ENCODE measurements around the gene IGSF21.
"Not testable (repeated sequence)": the region's sequence is repeated elsewhere in the genome, so short reads cannot be mapped to it uniquely, and the experiment has no call there.

The IGSF21 gene

GRCh38 chr1:18365099-18365705, 257.6 kb downstream of the IGSF21 start:
- no peak overlapping the region for H3K27ac ChIP-seq

DNA sequence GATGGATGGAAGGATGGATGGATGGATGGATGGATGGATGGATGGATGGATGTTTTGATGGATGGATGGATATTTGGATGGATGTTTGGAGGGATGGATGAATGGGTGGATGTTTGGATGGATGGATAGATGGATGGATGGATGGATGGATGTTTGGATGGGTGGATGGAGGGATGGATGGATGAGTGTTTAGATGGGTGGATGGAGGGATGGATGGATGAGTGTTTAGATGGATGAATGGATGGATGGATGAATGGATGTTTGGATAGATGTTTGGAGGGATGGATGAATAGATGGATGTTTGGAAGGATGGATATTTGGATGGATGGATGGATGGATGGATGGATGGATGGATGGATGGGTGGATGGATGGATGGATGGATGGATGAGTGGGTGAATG, 264.9 kb downstream of the IGSF21 start:
- not testable (repeated sequence) for H3K4me3 ChIP-seq, H3K27ac ChIP-seq

More at GRCh38 chr1:18365099-18365705, 257.6 kb downstream of the IGSF21 start:
- no peak overlapping the region for H3K4me3 ChIP-seq

GRCh38 chr1:18373151-18373550, 265.6 kb downstream of the IGSF21 start:
- H3K27ac ChIP-seq: no peak overlapping the region
- no peak overlapping the region for H3K4me3 ChIP-seq

GRCh38 chr1:18373882-18374493, 266.4 kb downstream of the IGSF21 start:
- no peak overlapping the region for H3K27ac ChIP-seq
- H3K4me3 ChIP-seq: no peak overlapping the region

GRCh38 chr1:18376661-18377060, 269.1 kb downstream of the IGSF21 start:
- H3K27ac ChIP-seq: no peak overlapping the region
- no peak overlapping the region for H3K4me3 ChIP-seq

DNA sequence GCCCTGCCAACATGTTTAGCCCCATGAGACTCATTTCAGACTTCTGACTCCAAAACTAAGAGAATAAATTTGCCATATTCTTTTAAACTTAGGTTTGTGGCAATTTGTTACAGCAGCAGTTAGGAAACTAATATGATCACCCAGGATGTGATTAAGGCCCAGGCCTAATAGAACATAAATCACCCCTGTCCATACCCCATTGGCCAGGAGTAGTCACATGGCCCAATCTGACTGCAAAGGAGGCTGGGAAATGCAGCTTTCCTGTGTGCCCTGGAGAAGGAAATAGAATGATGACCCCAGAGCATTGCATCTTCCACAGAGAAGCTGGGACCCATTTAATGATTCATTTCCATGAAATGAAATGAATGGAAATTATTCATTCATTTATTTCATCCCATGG, 272.7 kb downstream of the IGSF21 start:
- no peak overlapping the region for H3K4me3 ChIP-seq
- no peak overlapping the region for H3K27ac ChIP-seq

- Histone ChIP-seq H3K27ac (no peak overlapping the region), H3K4me3 (no peak overlapping the region)
Measured at GRCh38 chr1:18384059-18384458, 276.5 kb downstream of the IGSF21 start.

GRCh38 chr1:18384471-18384870, 276.9 kb downstream of the IGSF21 start:
- Histone ChIP-seq H3K4me3 (no peak overlapping the region), H3K27ac (no peak overlapping the region)

- Histone ChIP-seq H3K4me3 (no peak overlapping the region), H3K27ac (no peak overlapping the region)
Measured at GRCh38 chr1:18385239-18385790, 277.7 kb downstream of the IGSF21 start.

DNA sequence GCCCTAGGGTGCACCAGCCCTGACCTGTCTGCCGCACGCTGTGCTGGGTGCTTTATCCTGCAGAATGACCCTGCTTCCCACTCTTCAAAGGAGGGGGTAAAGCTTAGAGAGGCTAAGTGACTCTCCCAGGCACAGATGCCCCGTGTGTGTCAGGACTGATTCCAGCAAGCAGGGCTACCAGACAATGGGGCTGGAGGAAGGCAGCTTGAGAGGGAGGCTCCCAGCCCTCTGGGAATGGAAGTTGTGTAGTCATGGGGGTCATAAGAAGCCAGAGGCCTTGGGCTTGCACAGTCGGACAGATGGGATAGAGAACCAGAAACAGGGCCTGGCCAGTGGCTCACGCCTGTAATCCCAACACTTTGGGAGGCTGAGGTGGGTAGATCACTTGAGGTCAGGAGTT, 279.0 kb downstream of the IGSF21 start:
- Histone ChIP-seq H3K27ac (no peak overlapping the region), H3K4me3 (no peak overlapping the region)

DNA sequence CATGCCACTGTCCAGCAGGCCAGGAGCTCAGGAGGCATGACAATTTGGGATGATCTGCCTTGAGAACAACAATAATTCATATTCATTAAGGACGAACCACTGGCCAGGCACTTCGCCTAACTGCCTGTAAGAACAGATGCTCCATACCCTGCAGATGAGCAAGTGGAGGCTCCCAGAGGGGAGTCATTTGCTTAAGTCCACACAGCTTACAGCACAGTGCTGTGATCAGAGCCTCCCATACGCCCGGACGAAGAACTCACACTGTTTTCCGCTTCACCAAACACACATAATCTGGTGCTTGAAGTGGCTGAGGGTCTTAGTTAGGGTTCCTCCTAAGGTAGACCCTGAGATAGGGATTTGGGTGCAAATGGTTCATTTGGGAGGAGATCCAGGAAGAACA, 279.7 kb downstream of the IGSF21 start:
- no peak overlapping the region for H3K4me3 ChIP-seq
- no peak overlapping the region for H3K27ac ChIP-seq

DNA sequence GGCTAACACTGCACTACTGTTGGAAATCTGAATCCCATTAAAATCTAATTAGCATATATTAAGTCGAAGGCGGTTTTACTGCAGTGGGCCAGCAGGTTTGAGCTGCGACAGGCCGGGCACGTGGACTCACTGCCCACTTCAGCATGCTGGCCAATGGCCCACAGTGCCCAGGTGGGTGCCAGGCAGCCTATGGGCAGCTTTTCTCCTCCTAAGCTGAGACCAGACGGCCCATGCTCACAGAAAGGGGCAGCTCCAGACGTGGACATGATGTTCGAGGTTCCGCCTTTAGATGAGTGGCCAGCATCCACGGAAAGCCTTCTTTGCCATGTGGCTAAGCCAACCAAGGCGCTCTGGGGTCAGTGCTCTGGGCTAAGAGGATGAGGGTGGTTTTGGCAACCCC, 283.4 kb downstream of the IGSF21 start:
- no peak overlapping the region for H3K27ac ChIP-seq
- no peak overlapping the region for H3K4me3 ChIP-seq

DNA sequence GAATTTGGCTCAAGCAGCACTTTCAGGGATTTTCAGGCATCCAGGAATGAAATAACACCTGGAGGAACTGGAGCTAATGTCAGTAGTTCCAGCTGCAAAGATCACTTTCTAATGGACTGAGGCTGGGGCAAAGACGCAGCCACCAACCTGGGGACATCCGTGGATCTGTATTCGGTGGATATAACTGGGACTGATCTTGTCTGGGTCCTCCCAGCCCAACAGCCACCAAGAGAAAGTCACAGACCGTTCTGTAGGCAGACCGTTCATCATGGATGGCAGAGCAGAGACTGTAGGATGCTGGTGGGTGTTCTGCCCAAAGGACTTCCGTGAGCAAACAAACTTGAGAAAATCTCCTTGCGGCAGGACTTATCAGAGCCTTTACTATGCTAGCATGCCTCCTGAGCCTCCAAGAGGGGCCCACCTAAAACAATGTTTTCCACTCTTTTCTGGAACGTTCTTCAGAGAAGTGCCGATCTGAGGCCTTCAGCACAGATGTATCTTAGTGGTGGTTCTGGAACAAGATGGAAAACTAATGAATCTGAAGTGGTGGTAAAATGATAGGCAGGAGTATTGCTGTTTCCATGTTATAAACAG, 287.1 kb downstream of the IGSF21 start:
- Histone ChIP-seq H3K4me3 (no peak overlapping the region), H3K27ac (no peak overlapping the region)

- Histone ChIP-seq H3K4me3 (no peak overlapping the region), H3K27ac (no peak overlapping the region)
Measured at GRCh38 chr1:18396247-18396980, 288.8 kb downstream of the IGSF21 start.

- Histone ChIP-seq H3K27ac (no peak overlapping the region), H3K4me3 (no peak overlapping the region)
Measured at GRCh38 chr1:18397641-18398040, 290.0 kb downstream of the IGSF21 start.

GRCh38 chr1:18398791-18399530, 291.4 kb downstream of the IGSF21 start:
- Histone ChIP-seq H3K27ac (no peak overlapping the region), H3K4me3 (no peak overlapping the region)

GRCh38 chr1:18400347-18401102, 292.9 kb downstream of the IGSF21 start:
- Histone ChIP-seq H3K4me3 (no peak overlapping the region), H3K27ac (no peak overlapping the region)

DNA sequence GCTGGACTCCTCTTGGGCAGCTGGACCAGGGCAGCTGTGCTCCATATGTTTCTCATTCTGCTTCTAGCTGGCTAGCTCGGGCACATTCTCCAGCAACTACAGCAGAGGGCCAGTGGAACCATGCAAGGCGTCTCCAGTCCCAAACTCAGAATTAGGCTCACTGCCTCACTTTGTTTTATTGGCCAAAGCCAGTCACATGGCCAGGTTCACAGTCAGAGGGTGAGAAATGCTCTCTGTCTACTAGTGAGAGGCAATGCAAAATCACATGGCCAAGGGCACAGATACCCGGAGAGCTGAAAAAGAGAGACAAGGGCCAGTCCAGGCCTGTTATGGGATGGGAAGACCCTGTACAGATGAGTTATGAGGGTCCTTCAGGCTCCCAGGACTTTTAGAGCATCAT, 294.3 kb downstream of the IGSF21 start:
- Histone ChIP-seq H3K27ac (no peak overlapping the region), H3K4me3 (no peak overlapping the region)

DNA sequence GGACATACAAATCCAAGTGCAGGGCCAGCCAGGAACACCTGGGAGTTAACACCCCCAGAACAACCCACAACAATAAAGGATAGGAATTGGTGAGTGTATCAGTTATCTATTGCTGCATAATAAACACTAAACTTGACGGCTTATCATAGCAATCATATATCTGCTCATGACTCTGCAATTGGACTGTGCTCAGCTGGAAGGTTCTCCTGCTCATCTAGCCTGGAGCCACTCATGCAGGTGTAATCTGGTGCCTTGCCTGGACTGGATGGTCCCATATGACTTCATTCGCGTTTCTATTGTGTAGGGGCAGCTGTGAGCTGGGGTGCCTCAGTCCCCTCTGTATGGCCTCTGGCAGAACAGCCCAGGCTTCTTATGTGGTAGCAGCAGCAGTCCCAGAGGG, 296.9 kb downstream of the IGSF21 start:
- Histone ChIP-seq H3K4me3 (no peak overlapping the region), H3K27ac (no peak overlapping the region)

Data from skin epidermis (tissue), 12 donors.